SK-N-MC (cell line): ENCODE measurements around the gene IL17RA.

Source experiments
- EZH2 ChIP-seq: fragments of 200-600 bp; sonication (generic); IDR thresholded peaks from one replicate; pipeline ENCODE4 v1.6.1; 2017; ENCODE audit warnings: antibody characterized with exemption
- FOXP2 ChIP-seq: optimal IDR thresholded peaks from 2 replicates; pipeline ENCODE3; 2011; ENCODE audit warnings: mild to moderate bottlenecking, moderate library complexity; ENCODE audit not compliant: insufficient read depth; ENCODE audit errors: extremely low read length, control extremely low read depth
- POLR2AphosphoS5 ChIP-seq: IDR thresholded peaks from 2 replicates; pipeline ENCODE4 v1.6.1; 2012; ENCODE audit warnings: mild to moderate bottlenecking, low read depth, low read length, borderline replicate concordance

DNA sequence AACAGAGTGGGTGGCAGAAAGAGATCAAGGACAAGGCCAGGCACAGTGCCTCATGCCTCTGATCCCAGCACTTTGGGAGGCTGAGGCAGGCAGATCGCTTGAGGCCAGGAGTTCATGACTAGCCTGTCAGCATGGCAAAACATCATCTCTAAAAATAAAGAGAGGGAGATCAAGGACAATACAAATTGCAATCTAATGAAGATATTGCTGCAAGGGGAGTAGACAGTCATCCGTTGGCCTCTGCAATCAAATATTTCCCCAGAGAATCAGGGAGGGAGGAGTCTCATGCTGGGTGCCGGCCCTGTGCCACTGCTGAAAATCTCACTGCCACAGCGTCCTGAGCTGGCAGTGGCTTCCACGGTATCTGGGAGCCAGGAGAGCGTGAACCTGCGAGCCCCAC is 19.4 kb upstream of the IL17RA start:
- TF ChIP-seq EZH2, result no peak
- no peak for TF ChIP-seq POLR2AphosphoS5
- TF ChIP-seq FOXP2, result no peak
